HG03520 (cell line): ENCODE results near the gene PIK3R1.

Experiments
- ATAC-seq: cut with Tn5 transposase; IDR thresholded peaks from one replicate; pipeline ENCODE4 v1.9.1; 2021; ENCODE audit warnings: mild to moderate bottlenecking, moderate library complexity; ENCODE audit not compliant: unreplicated experiment

Gene PIK3R1

GRCh38 chr5:68290260-68290674 lies 74.7 kb downstream of the PIK3R1 start:
- ATAC-seq, result no peak

- ATAC-seq, result no peak
These were observed 75.3 kb downstream of the PIK3R1 start for GRCh38 chr5:68290847-68291246.

GRCh38 chr5:68292316-68292715 lies 76.8 kb downstream of the PIK3R1 start:
- no peak for ATAC-seq

- ATAC-seq, result no peak
These were observed 80.2 kb downstream of the PIK3R1 start for GRCh38 chr5:68295772-68296171.

GRCh38 chr5:68296895-68297294 lies 81.3 kb downstream of the PIK3R1 start:
- no peak for ATAC-seq

GRCh38 chr5:68297656-68298055 lies 82.1 kb downstream of the PIK3R1 start:
- no peak for ATAC-seq

- ATAC-seq, result no peak
These were observed 82.9 kb downstream of the PIK3R1 start for GRCh38 chr5:68298479-68298878.

- ATAC-seq, result no peak
These were observed 83.5 kb downstream of the PIK3R1 start for GRCh38 chr5:68299105-68299504.

GRCh38 chr5:68299575-68299974 lies 84.0 kb downstream of the PIK3R1 start:
- no peak for ATAC-seq

GRCh38 chr5:68303038-68303738 lies 87.6 kb downstream of the PIK3R1 start:
- ATAC-seq, result no peak

GRCh38 chr5:68303754-68304420 lies 88.3 kb downstream of the PIK3R1 start:
- ATAC-seq, result no peak

- ATAC-seq, result no peak
These were observed 89.0 kb downstream of the PIK3R1 start for GRCh38 chr5:68304421-68305052.

- no peak for ATAC-seq
These were observed 89.8 kb downstream of the PIK3R1 start for GRCh38 chr5:68305223-68305870.

- no peak for ATAC-seq
These were observed 90.9 kb downstream of the PIK3R1 start for GRCh38 chr5:68306361-68307014.

GRCh38 chr5:68313336-68313735 lies 97.8 kb downstream of the PIK3R1 start:
- ATAC-seq, result no peak

GRCh38 chr5:68314465-68314864 lies 98.9 kb downstream of the PIK3R1 start:
- no peak for ATAC-seq

GRCh38 chr5:68315679-68316271 lies 100.2 kb downstream of the PIK3R1 start:
- peak; percentile 85 for ATAC-seq

- ATAC-seq, result no peak
These were observed 100.9 kb downstream of the PIK3R1 start for GRCh38 chr5:68316469-68316868.

- no peak for ATAC-seq
These were observed 102.1 kb downstream of the PIK3R1 start for GRCh38 chr5:68317646-68318045.

GRCh38 chr5:68318955-68319705 lies 103.6 kb downstream of the PIK3R1 start:
- ATAC-seq, result no peak
